Measurements from ENCODE around the gene ZNF74.

The ZNF74 gene

GRCh38 chr22:20403779-20404140, 9.8 kb downstream of the ZNF74 start:
- Histone ChIP-seq H3K4ac (ENCODE audit: low read depth, low read length) (no peak overlapping the region), H4K8ac (ENCODE audit: low read depth, low read length) (no peak overlapping the region), H3K79me1 (ENCODE audit: low read length) (no peaks in the 10 kb centered on the region), H3K9me3 (ENCODE audit: insufficient read depth, low read depth, low read length) (peaks cover 4% of the 10 kb centered on the region), H3K14ac (ENCODE audit: low read length) (no peak overlapping the region), H4K12ac (ENCODE audit: low read depth, low read length) (no peak overlapping the region), H2BK120ac (ENCODE audit: insufficient read depth, low read length, poor library complexity) (no peak overlapping the region), H3K9ac (ENCODE audit: low read length) (no peak overlapping the region), H3K27me3 (ENCODE audit: insufficient read depth, low read length) (no peaks in the 10 kb centered on the region), H3K23ac (ENCODE audit: low read length) (no peak overlapping the region), H2BK12ac (ENCODE audit: low read length) (no peak overlapping the region), H3K4me1 (ENCODE audit: control insufficient read depth in 1 of 2, insufficient read depth in 2 of 2, low read length in 2 of 2) (no peaks in the 10 kb centered on the region), H2BK5ac (ENCODE audit: low read depth, low read length, poor library complexity) (no peak overlapping the region), H3K4me3 (ENCODE audit: low read depth, low read length) (no peak overlapping the region), H2AFZ (ENCODE audit: insufficient read depth, low read length, poor library complexity) (no peak overlapping the region), H3K27ac (ENCODE audit: low read depth, low read length) (no peak overlapping the region), H2AK5ac (ENCODE audit: low read length) (no peak overlapping the region), H4K91ac (ENCODE audit: low read depth, low read length) (no peak overlapping the region), H3K79me2 (ENCODE audit: control insufficient read depth, insufficient read depth, low read length, poor library complexity) (no peaks in the 10 kb centered on the region), H3K18ac (ENCODE audit: low read length) (no peak overlapping the region), H3K4me2 (ENCODE audit: low read length) (no peak overlapping the region), H3K36me3 (ENCODE audit: control insufficient read depth in 1 of 2, insufficient read depth in 2 of 2, low read length in 2 of 2) (peaks cover 49 to 61% of the 10 kb centered on the region in 2 experiments)
- WGBS (ENCODE audit: extremely low coverage, insufficient coverage, insufficient read length) = no CpG with 5 or more reads among the region's 6 CpGs
- no peak for DNase-seq

- H3K79me1 ChIP-seq (ENCODE audit: low read length) = no peaks in the 10 kb centered on the region
- no peak overlapping the region for H3K23ac ChIP-seq (ENCODE audit: low read length)
- H3K14ac ChIP-seq (ENCODE audit: low read length) = no peak overlapping the region
- H2AK5ac ChIP-seq (ENCODE audit: low read length) = no peak overlapping the region
- no peak overlapping the region for H3K4me2 ChIP-seq (ENCODE audit: low read length)
- peaks cover 49 to 63% of the 10 kb centered on the region in 2 experiments for H3K36me3 ChIP-seq (ENCODE audit: control insufficient read depth in 1 of 2, insufficient read depth in 2 of 2, low read length in 2 of 2)
- DNase-seq = no peak
- no peak overlapping the region for H3K18ac ChIP-seq (ENCODE audit: low read length)
- H3K4me3 ChIP-seq (ENCODE audit: low read depth, low read length) = no peak overlapping the region
- no peaks in the 10 kb centered on the region for H3K4me1 ChIP-seq (ENCODE audit: control insufficient read depth in 1 of 2, insufficient read depth in 2 of 2, low read length in 2 of 2)
- no peak overlapping the region for H3K4ac ChIP-seq (ENCODE audit: low read depth, low read length)
- no CpG with 5 or more reads among the region's 18 CpGs for WGBS (ENCODE audit: extremely low coverage, insufficient coverage, insufficient read length)
- H3K79me2 ChIP-seq (ENCODE audit: control insufficient read depth, insufficient read depth, low read length, poor library complexity) = no peaks in the 10 kb centered on the region
- H3K9ac ChIP-seq (ENCODE audit: low read length) = no peak overlapping the region
- no peak overlapping the region for H2BK5ac ChIP-seq (ENCODE audit: low read depth, low read length, poor library complexity)
- H2AFZ ChIP-seq (ENCODE audit: insufficient read depth, low read length, poor library complexity) = no peak overlapping the region
- no peak overlapping the region for H2BK120ac ChIP-seq (ENCODE audit: insufficient read depth, low read length, poor library complexity)
- no peaks in the 10 kb centered on the region for H3K27me3 ChIP-seq (ENCODE audit: insufficient read depth, low read length)
- H3K9me3 ChIP-seq (ENCODE audit: insufficient read depth, low read depth, low read length) = peaks cover 4% of the 10 kb centered on the region
- no peak overlapping the region for H4K12ac ChIP-seq (ENCODE audit: low read depth, low read length)
- no peak overlapping the region for H3K27ac ChIP-seq (ENCODE audit: low read depth, low read length)
- H4K91ac ChIP-seq (ENCODE audit: low read depth, low read length) = no peak overlapping the region
- no peak overlapping the region for H4K8ac ChIP-seq (ENCODE audit: low read depth, low read length)
- no peak overlapping the region for H2BK12ac ChIP-seq (ENCODE audit: low read length)
Measured at GRCh38 chr22:20404881-20405280, 10.9 kb downstream of the ZNF74 start.

GRCh38 chr22:20405291-20405930, 11.5 kb downstream of the ZNF74 start:
- no peak overlapping the region for H3K4me3 ChIP-seq (ENCODE audit: low read depth, low read length)
- no peak overlapping the region for H2BK120ac ChIP-seq (ENCODE audit: insufficient read depth, low read length, poor library complexity)
- H3K4me2 ChIP-seq (ENCODE audit: low read length) = no peak overlapping the region
- no peaks in the 10 kb centered on the region for H3K4me1 ChIP-seq (ENCODE audit: control insufficient read depth in 1 of 2, insufficient read depth in 2 of 2, low read length in 2 of 2)
- no peaks in the 10 kb centered on the region for H3K79me2 ChIP-seq (ENCODE audit: control insufficient read depth, insufficient read depth, low read length, poor library complexity)
- H3K18ac ChIP-seq (ENCODE audit: low read length) = no peak overlapping the region
- DNase-seq = no peak
- H3K9ac ChIP-seq (ENCODE audit: low read length) = no peak overlapping the region
- no peaks in the 10 kb centered on the region for H3K79me1 ChIP-seq (ENCODE audit: low read length)
- H4K91ac ChIP-seq (ENCODE audit: low read depth, low read length) = no peak overlapping the region
- no peak overlapping the region for H3K23ac ChIP-seq (ENCODE audit: low read length)
- no peak overlapping the region for H2BK12ac ChIP-seq (ENCODE audit: low read length)
- H3K27me3 ChIP-seq (ENCODE audit: insufficient read depth, low read length) = no peaks in the 10 kb centered on the region
- no peak overlapping the region for H3K14ac ChIP-seq (ENCODE audit: low read length)
- H3K27ac ChIP-seq (ENCODE audit: low read depth, low read length) = no peak overlapping the region
- H4K8ac ChIP-seq (ENCODE audit: low read depth, low read length) = no peak overlapping the region
- peaks cover 46 to 61% of the 10 kb centered on the region in 2 experiments for H3K36me3 ChIP-seq (ENCODE audit: control insufficient read depth in 1 of 2, insufficient read depth in 2 of 2, low read length in 2 of 2)
- H2AFZ ChIP-seq (ENCODE audit: insufficient read depth, low read length, poor library complexity) = no peak overlapping the region
- WGBS (ENCODE audit: extremely low coverage, insufficient coverage, insufficient read length) = no CpG with 5 or more reads among the region's 45 CpGs
- H3K9me3 ChIP-seq (ENCODE audit: insufficient read depth, low read depth, low read length) = peaks cover 4% of the 10 kb centered on the region
- no peak overlapping the region for H4K12ac ChIP-seq (ENCODE audit: low read depth, low read length)
- no peak overlapping the region for H3K4ac ChIP-seq (ENCODE audit: low read depth, low read length)
- H2BK5ac ChIP-seq (ENCODE audit: low read depth, low read length, poor library complexity) = no peak overlapping the region
- no peak overlapping the region for H2AK5ac ChIP-seq (ENCODE audit: low read length)

GRCh38 chr22:20405931-20406685, 12.2 kb downstream of the ZNF74 start:
- no peak overlapping the region for H4K8ac ChIP-seq (ENCODE audit: low read depth, low read length)
- no peak overlapping the region for H4K91ac ChIP-seq (ENCODE audit: low read depth, low read length)
- WGBS (ENCODE audit: extremely low coverage, insufficient coverage, insufficient read length) = no CpG with 5 or more reads among the region's 62 CpGs
- H3K23ac ChIP-seq (ENCODE audit: low read length) = no peak overlapping the region
- H3K36me3 ChIP-seq (ENCODE audit: control insufficient read depth in 1 of 2, insufficient read depth in 2 of 2, low read length in 2 of 2) = peaks cover 39 to 54% of the 10 kb centered on the region in 2 experiments
- no peaks in the 10 kb centered on the region for H3K79me1 ChIP-seq (ENCODE audit: low read length)
- H3K27ac ChIP-seq (ENCODE audit: low read depth, low read length) = no peak overlapping the region
- H4K12ac ChIP-seq (ENCODE audit: low read depth, low read length) = no peak overlapping the region
- no peak overlapping the region for H3K9ac ChIP-seq (ENCODE audit: low read length)
- no peak overlapping the region for H2BK12ac ChIP-seq (ENCODE audit: low read length)
- DNase-seq = no peak
- H3K27me3 ChIP-seq (ENCODE audit: insufficient read depth, low read length) = no peaks in the 10 kb centered on the region
- no peak overlapping the region for H2BK5ac ChIP-seq (ENCODE audit: low read depth, low read length, poor library complexity)
- H3K9me3 ChIP-seq (ENCODE audit: insufficient read depth, low read depth, low read length) = peaks cover 4% of the 10 kb centered on the region
- no peak overlapping the region for H3K14ac ChIP-seq (ENCODE audit: low read length)
- no peaks in the 10 kb centered on the region for H3K79me2 ChIP-seq (ENCODE audit: control insufficient read depth, insufficient read depth, low read length, poor library complexity)
- no peak overlapping the region for H3K4me3 ChIP-seq (ENCODE audit: low read depth, low read length)
- no peak overlapping the region for H3K4me2 ChIP-seq (ENCODE audit: low read length)
- H2AFZ ChIP-seq (ENCODE audit: insufficient read depth, low read length, poor library complexity) = no peak overlapping the region
- no peak overlapping the region for H3K4ac ChIP-seq (ENCODE audit: low read depth, low read length)
- no peaks in the 10 kb centered on the region for H3K4me1 ChIP-seq (ENCODE audit: control insufficient read depth in 1 of 2, insufficient read depth in 2 of 2, low read length in 2 of 2)
- no peak overlapping the region for H3K18ac ChIP-seq (ENCODE audit: low read length)
- no peak overlapping the region for H2AK5ac ChIP-seq (ENCODE audit: low read length)
- no peak overlapping the region for H2BK120ac ChIP-seq (ENCODE audit: insufficient read depth, low read length, poor library complexity)

Measured in trophoblast cell (in vitro differentiated cells and primary cell).